ENCODE measurements around the gene NR6A1.

NR6A1 gene

GRCh38 chr9:124697326-124698200, 73.5 kb downstream of the NR6A1 start:
- H3K27ac Mint-ChIP-seq: peak overlapping the region; percentile 50 to 64 (median 53)
- H3K9me3 Mint-ChIP-seq: peaks cover 1% of the 10 kb centered on the region
- H3K27me3 Mint-ChIP-seq (ENCODE audit: low read depth): no peaks in the 10 kb centered on the region
- H3K4me3 Mint-ChIP-seq: no peak overlapping the region
- peaks cover 52% of the 10 kb centered on the region for H3K36me3 Mint-ChIP-seq (ENCODE audit: low read depth)
- TF ChIP-seq CTCF (IDR thresholded peaks at IDR 0.05; ENCODE audit: unreplicated experiment in 3 of 3): no peak
- H3K4me1 Mint-ChIP-seq: peaks cover 36% of the 10 kb centered on the region

GRCh38 chr9:124696101-124696500, 75.0 kb downstream of the NR6A1 start:
- no peak for TF ChIP-seq CTCF (IDR thresholded peaks at IDR 0.05; ENCODE audit: unreplicated experiment in 3 of 3)
- no peaks in the 10 kb centered on the region for H3K27me3 Mint-ChIP-seq (ENCODE audit: low read depth)
- H3K4me3 Mint-ChIP-seq: no peak overlapping the region
- H3K27ac Mint-ChIP-seq: no peak overlapping the region
- H3K36me3 Mint-ChIP-seq (ENCODE audit: low read depth): peaks cover 43% of the 10 kb centered on the region
- no peaks in the 10 kb centered on the region for H3K9me3 Mint-ChIP-seq
- peaks cover 36% of the 10 kb centered on the region for H3K4me1 Mint-ChIP-seq

GRCh38 chr9:124695280-124695890, 75.7 kb downstream of the NR6A1 start:
- H3K36me3 Mint-ChIP-seq (ENCODE audit: low read depth): peaks cover 39% of the 10 kb centered on the region
- H3K4me1 Mint-ChIP-seq: peaks cover 36% of the 10 kb centered on the region
- H3K4me3 Mint-ChIP-seq: no peak overlapping the region
- no peak overlapping the region for H3K27ac Mint-ChIP-seq
- no peaks in the 10 kb centered on the region for H3K27me3 Mint-ChIP-seq (ENCODE audit: low read depth)
- no peaks in the 10 kb centered on the region for H3K9me3 Mint-ChIP-seq
- no peak for TF ChIP-seq CTCF (IDR thresholded peaks at IDR 0.05; ENCODE audit: unreplicated experiment in 3 of 3)

GRCh38 chr9:124694414-124695279, 76.5 kb downstream of the NR6A1 start:
- Mint-ChIP-seq H3K9me3 (no peaks in the 10 kb centered on the region), H3K4me3 (no peak overlapping the region), H3K4me1 (peaks cover 36% of the 10 kb centered on the region), H3K36me3 (ENCODE audit: low read depth) (peaks cover 41% of the 10 kb centered on the region), H3K27ac (peak overlapping the region in 2 of 3 experiments; percentile 30 to 31), H3K27me3 (ENCODE audit: low read depth) (no peaks in the 10 kb centered on the region)
- TF ChIP-seq CTCF (IDR thresholded peaks at IDR 0.05; ENCODE audit: unreplicated experiment in 3 of 3): no peak

- H3K27ac Mint-ChIP-seq: peak overlapping the region in 1 of 3 experiments; percentile 61
- H3K4me1 Mint-ChIP-seq: peaks cover 28% of the 10 kb centered on the region
- H3K9me3 Mint-ChIP-seq: no peaks in the 10 kb centered on the region
- no peaks in the 10 kb centered on the region for H3K27me3 Mint-ChIP-seq (ENCODE audit: low read depth)
- H3K4me3 Mint-ChIP-seq: no peak overlapping the region
- H3K36me3 Mint-ChIP-seq (ENCODE audit: low read depth): peaks cover 42% of the 10 kb centered on the region
- no peak for TF ChIP-seq CTCF (IDR thresholded peaks at IDR 0.05; ENCODE audit: unreplicated experiment in 3 of 3)
Observed at GRCh38 chr9:124693403-124693802, 77.7 kb downstream of the NR6A1 start.

Data from nephron (organoid).